Stimulated activated naive CD4-positive, alpha-beta T cell (primary cell): ENCODE results near the gene FAM24A.
A peak's percentile ranks its signal among the peaks of the same experiment; 100 is the strongest.
"Not testable (repeated sequence)": the region's sequence is repeated elsewhere in the genome, so short reads cannot be mapped to it uniquely, and the experiment has no call there.

Source experiments
- DNase-seq, 6 experiments: peaks; one replicate each; lab custom pipeline; 2025; lab: John Stamatoyannopoulos, UW

FAM24A gene

DNA sequence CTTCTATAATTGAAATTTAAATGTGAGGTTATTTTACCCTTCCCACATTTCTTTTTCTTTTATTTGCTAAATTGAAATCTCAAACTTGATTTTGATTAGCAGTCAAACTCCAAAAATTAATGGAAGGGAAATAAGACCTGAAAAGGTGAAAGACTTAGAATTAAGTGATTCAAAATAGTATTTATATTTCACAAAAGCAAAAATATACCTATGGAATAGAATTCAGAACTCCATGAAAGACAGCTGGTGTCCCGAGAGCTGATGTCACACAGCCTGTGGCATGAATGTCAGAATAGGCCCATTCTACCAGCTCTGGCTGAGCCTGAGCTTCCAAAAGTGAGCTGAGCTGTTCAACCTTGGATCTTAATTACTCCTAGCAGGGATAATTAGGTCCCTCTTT lies at the start of gene FAM24A:
FAM24A (plus strand) TSS at position 301 of the 400 bp plus-strand sequence. CDS start 1,025 bp downstream, outside the sequence.
- DNase-seq: no peak

- no peak for DNase-seq
These were observed 48.7 kb upstream of the FAM24A start for GRCh38 chr10:122861711-122862161.

DNA sequence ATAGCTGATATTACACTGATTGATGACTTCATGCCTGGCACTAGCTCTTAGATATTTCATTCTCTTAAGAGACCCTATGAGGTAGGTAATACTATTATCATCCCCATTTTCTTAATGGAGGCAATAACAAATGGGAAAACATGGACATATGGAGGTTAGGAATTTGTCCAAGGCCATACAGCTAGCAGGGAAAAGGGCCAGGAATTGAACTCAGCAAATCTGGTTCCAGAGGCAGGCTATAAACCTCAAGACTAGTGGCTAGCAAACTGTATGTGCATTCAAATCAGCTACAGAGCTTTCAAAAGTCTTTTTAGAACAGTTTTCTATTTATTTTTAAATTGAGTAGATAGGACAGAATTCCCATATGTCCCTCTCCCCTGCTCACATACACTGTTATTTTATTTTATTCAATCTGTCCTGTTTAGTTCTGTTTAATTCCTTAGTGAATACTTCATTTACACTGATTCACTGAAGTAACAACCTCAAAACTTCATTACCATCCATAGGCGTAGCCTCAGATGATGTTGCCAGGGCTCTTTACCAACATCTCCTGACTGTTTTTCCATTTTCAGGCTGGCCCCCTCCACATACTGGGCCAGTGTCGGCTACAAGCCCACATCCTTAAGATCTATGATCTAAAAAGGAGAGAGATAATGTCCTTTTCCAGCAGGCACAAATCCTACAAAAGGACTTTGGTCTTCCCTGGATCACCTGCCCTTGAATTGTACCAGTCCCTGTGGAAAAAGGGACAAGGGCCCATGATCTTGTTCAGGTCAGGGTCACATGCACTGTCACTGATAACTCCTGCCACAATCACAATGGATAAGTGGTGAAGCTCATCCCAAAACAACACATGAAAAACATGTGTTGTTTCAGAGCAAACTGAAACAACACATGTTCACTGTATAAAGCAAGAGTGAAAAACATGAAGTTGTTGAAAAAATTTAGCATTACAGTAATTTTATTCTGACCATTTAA lies 46.9 kb upstream of the FAM24A start:
- DNase-seq: no peak

GRCh38 chr10:122864194-122864592 lies 46.2 kb upstream of the FAM24A start:
- DNase-seq: no peak

GRCh38 chr10:122864901-122865300 lies 45.5 kb upstream of the FAM24A start:
- no peak for DNase-seq

DNA sequence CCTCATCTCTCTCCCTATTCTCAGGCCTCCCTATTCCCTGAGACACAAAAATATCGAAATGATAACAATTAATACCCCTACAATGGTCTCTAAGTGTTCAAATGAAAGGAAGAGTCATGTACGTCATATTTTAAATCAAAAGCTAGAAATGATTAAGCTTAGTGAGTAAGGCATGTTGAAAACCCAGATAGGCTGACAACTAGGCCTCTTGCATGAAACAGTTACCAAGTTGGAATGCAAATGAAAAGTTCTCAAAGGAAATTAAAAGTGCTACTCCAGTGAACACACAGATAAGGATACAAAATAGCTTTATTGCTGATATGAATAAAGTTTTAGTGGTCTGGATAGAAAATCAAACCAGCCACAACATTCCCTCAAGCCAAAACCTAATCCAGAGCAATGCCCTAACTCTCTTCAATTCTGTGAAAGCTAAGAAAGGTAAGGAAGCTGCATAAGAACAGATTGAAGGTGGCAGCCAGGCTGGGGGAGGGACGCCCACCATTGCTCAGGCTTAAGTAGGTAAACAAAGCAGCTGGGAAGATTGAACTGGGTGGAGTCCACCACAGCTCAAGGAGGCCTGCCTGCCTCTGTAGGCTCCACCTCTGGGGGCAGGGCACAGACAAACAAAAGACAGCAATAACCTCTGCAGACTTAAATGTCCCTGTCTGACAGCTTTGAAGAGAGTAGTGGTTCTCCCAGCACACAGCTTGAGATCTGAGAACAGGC lies 43.5 kb upstream of the FAM24A start:
- not testable (repeated sequence) for DNase-seq

GRCh38 chr10:122868768-122869167 lies 41.6 kb upstream of the FAM24A start:
- not testable (repeated sequence) for DNase-seq

DNA sequence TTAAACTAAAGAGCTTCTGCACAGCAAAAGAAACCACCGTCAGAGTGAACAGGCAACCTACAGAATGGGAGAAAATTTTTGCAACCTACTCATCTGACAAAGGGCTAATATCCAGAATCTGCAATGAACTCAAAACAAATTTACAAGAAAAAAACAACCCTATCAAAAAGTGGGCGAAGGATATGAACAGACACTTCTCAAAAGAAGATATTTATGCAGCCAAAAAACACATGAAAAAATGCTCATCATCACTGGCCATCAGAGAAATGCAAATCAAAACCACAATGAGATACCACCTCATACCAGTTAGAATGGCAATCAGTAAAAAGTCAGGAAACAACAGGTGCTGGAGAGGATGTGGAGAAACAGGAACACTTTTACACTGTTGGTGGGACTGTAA lies 38.5 kb upstream of the FAM24A start:
- not testable (repeated sequence) for DNase-seq

DNA sequence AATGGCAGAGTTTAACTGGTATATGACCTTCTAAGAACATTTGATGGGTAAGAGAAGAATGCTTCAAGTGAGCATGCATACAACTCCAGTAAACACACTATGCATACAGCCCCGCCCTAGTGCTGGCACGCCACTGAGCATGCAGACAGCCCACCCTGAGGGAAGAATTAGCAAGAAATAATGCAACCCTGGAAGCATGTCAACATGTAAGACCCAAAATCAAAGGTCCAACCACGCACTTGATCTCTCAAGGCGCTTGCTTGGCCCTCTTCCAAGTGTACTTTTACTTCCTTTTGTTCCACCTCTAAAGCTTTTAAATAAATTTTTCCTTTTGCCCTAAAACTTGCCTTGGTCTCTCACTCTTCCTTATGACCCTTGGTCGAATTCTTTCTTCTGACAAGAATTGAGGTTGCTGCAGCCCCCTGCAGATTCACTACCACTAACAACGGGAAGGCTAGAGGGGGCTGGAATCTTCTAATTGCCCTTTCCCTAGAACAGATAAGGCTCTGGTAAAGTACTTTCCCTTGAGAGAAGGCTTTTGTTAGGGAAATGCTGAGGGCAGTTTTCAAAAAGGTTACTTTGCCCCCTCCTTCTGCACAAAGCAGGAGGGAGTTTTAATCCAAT lies 34.5 kb upstream of the FAM24A start:
- no peak for DNase-seq

DNA sequence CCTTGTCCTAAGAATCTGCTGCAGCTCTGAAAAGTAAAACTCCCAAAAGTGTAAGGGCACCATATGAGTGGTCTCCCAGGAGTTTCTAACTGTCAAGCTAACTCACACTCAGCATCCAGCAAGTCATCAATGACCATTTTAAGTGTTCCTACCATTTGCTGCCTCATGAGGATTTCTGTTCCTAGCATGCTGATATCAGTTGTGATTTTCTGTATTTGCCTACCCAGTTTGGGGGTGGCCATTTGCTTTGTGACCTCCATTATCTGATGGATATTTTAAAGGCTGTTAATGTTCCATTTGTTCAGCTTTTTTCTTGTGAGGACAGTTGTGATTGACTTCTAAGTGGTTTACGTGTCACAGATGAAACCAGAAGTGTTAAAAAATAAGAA lies 33.9 kb upstream of the FAM24A start:
- DNase-seq: no peak

- no peak for DNase-seq
These were observed 33.1 kb upstream of the FAM24A start for GRCh38 chr10:122877264-122877663.

DNA sequence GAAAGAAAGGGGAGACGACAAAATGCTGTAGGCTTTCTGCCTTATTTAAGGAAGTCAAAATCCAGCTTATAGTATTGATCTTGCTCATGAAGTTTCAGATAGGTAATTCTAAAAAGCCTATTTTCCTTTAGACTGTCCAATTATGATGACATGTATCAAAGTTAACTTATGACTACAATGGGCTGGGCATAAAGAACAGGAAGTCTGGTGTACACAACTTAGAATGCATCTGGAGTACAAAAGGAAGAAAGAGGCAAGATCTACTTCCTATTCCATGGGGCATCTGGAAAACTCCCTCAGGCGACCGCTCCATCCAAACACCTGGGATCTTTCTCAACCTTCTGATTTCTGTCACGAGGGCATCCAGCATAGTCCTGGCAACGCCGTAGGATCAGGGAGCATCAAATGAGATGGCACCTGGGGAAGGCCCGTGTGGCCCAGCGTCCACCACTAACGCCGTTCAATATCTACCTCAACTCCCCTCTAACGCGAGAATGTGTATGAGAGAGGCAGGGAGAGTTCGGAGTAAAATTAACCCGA lies 31.5 kb upstream of the FAM24A start:
- DNase-seq: peak in 1 of 6 experiments; percentile 52

GRCh38 chr10:122879339-122880273 lies 30.8 kb upstream of the FAM24A start, which contains the start of gene FAM24B:
Gene FAM24B, minus strand, starts transcription at chr10:122879581. Its CDS starts 29,066 bp downstream, at chr10:122850515.
- DNase-seq: peak; percentile 81 to 95 (median 94)

DNA sequence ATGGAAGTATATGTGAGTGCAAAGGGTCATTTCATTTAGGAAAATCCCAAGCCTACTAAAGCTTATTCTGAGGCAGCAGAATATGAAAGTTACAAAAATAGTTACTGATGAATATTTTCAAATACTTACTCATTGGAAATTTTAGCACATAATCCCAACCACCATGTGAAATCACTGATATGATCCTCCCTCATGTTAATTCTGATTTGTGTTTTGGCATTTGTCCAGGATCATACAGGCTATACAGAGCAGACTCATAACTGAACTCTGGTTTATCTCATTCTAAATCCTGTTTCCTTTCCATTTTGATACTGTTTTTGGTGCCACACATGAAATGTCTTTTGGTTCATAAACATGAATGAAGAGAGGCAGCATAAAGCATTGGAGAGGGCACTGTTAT lies 27.6 kb upstream of the FAM24A start:
- no peak for DNase-seq

- no peak for DNase-seq
These were observed 26.2 kb upstream of the FAM24A start for GRCh38 chr10:122884166-122884565.

- DNase-seq: no peak
These were observed 16.0 kb upstream of the FAM24A start for GRCh38 chr10:122894261-122894944.

DNA sequence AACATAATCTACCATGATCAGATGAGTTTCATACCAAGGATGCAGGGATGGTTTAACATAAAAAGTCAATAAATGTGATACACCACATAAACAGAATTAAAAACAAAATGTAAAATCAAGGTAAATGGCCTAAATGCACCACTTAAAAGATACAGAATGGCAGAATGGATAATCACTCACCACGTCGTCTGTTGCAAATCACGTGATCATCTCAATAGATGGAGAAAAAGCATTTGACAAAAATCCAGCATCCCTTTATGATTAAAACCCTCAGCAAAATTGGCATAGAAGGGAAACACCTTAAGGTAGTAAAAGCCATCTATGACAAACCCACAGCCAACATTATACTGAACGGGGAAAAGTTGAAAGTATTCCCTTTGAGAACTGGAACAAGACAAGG lies 6.5 kb upstream of the FAM24A start:
- not testable (repeated sequence) for DNase-seq

- DNase-seq: peak; percentile 8 to 56 (median 36)
These were observed 1.6 kb downstream of the FAM24A start for GRCh38 chr10:122911889-122912484.

- no peak for DNase-seq
These were observed 5.3 kb downstream of the FAM24A start for GRCh38 chr10:122915700-122916099.

DNA sequence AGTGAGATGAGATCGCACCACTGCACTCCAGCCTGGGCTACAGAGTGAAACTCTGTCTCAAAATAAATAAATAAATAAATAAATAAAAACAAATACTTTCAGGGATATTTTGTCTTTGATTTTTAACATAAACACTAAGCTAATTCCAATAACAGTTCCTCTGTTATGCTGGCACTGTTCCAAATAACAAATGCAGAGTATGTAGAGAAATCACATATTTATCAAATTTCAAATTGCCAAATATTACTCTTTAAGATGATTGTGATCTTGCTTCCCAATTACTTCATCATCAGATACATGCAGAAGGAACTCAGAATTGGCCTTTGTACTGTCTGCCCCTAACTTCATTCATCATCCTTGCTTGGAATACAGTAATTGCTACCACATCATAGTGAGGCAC lies 19.7 kb downstream of the FAM24A start:
- DNase-seq: no peak
